Measurements from ENCODE around the gene RANBP3. TPM values are rescaled to one million over a fixed set of nuclear protein-coding genes. Genes with fewer than 3 reads are reported as not detected.
"Not testable (repeated sequence)": the region's sequence is repeated elsewhere in the genome, so short reads cannot be mapped to it uniquely, and the experiment has no call there.

RANBP3 gene
- total RNA-seq, 2 donors from 2014 or later: 81.4 to 112 TPM

DNA sequence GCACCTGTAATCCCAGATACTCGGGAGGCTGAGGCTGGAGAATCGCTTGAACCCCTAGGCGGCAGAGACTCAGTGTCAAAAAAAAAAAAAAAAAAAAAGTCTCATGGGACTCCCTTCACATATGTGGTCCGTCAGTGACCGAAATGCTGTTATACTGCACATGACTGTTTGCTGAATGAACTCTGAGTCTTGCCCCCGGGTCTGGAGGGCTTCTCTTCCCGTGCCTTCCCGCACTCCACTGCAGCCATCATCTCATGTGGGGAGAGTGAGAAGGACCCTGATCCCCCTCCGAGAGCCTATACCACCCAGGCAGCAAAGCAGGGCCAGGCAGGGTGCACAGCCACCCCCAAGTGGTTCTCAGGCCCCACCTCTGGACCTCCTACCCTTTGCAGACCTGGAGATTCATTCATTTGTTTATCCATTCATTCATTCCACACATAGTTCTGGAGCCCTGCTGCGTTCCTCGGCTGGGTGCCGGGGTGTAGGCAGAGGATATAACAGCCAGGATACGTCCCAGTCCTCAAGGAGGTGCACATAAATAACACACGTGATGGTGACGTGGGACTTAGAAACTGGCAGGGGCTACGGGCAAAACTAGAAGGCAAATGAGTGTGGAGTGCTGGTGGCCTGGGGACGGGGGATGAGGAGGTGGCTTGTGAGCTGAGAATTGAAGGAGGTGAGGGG, 88.5 kb downstream of the RANBP3 start:
- H3K27ac Mint-ChIP-seq: no peak overlapping the region
- no peaks in the 10 kb centered on the region for H3K9me3 Mint-ChIP-seq
- peaks cover 6% of the 10 kb centered on the region for H3K27me3 Mint-ChIP-seq
- ATAC-seq (replicated peaks): no peak
- no peaks in the 10 kb centered on the region for H3K4me1 Mint-ChIP-seq
- H3K36me3 Mint-ChIP-seq (ENCODE audit: low read depth): no peaks in the 10 kb centered on the region
- no peak overlapping the region for H3K4me3 Mint-ChIP-seq

DNA sequence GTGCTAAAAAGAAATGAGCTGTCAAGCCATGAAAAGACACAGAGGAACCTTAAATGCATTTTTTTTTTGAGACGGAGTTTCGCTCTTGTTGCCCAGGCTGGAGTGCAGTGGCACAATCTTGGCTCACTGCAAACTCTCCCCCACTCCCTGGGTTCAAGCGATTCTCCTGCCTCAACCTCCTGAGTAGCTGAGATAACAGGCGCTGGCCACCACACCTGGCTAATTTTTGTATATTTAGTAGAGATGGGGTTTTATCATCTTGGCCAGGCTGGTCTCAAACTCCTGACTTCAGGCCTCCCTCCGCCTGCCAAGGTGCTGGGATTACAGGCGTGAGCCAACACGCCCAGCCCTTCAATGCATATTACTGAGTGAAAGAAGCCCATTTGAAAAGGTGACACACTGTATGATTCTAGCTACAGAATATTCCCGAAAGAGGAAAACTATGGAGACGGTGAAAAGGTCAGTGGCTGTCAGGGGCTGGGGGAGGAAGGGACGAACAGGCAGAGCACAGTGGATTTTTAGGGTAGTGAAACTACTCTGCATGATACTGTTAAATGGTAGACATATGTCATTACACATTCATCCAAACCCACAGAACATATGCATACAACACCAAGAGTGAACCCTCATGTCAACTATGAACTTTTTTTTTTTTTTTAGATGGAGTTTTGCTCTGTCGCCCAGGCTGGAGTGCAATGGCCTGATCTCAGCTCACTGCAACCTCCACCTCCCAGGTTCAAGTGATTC, 93.7 kb downstream of the RANBP3 start:
- not testable (repeated sequence) for H3K4me3 Mint-ChIP-seq; H3K27me3 Mint-ChIP-seq; H3K9me3 Mint-ChIP-seq; H3K36me3 Mint-ChIP-seq (ENCODE audit: low read depth); H3K4me1 Mint-ChIP-seq; ATAC-seq (replicated peaks); H3K27ac Mint-ChIP-seq

DNA sequence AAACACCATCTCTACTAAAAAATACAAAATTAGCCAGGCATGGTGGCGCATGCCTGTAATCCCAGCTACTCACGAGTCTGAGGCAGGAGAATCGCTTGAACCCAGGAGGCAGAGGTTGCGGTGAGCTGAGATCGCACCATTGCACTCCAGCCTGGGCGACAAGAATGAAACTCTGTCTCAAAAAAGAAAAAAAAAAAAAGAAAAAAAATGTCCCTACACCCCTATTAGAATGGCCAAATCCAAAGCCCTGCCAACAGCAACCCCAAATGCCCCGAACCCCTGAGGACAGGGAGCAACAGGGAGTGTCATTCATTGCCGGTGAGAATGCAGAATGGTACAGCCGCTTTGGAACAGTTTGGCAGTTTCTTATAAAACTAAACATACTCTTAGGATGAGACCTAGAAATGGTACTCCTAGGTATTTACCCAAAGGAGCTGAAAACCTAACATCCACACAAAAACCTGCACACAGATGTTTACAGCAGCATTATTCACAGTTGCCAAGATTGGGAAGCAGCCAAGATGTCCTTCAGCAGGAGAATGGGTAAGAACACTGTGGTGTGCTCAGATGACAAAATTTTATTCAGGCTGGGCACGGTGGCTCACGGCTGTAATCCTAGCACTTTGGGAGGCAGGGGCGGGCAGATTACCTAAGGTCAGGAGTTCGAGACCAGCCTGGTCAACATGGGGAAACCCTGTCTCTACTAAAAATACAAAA, 94.6 kb downstream of the RANBP3 start:
- H3K36me3 Mint-ChIP-seq (ENCODE audit: low read depth): not testable (repeated sequence)

DNA sequence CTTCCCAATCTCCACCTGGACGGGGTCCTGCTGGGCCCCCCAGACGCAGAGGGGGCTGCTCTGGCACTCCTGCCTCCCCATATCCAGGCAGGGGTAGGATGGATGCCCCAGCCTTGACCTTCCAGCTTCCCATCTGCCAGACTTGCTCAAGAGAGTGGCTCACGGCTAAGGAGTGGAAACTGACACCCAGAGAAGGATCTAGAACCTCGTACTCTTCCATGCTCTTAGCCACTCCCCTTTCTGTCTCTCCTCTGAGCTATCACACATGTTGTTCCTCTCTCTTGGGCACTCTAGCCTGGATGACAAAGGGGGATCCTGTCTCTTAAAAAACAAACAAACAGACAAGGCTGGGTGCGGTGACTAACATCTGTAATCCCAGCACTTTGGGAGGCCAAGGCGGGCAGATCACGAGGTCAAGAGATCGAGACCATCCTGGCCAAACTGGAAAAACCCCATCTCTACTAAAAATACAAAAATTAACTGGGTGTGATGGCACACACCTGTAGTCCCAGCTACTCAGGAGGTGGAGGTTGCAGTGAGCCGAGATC, 95.4 kb downstream of the RANBP3 start:
- no peak for ATAC-seq (replicated peaks)
- Mint-ChIP-seq H3K4me3 (no peak overlapping the region), H3K9me3 (no peaks in the 10 kb centered on the region), H3K27me3 (peaks cover 4% of the 10 kb centered on the region), H3K36me3 (ENCODE audit: low read depth) (no peaks in the 10 kb centered on the region), H3K4me1 (no peaks in the 10 kb centered on the region), H3K27ac (no peak overlapping the region)

More for the DNA sequence above, 94.6 kb downstream of the RANBP3 start:
- not testable (repeated sequence) for ATAC-seq (replicated peaks); H3K4me1 Mint-ChIP-seq; H3K27me3 Mint-ChIP-seq; H3K4me3 Mint-ChIP-seq; H3K27ac Mint-ChIP-seq; H3K9me3 Mint-ChIP-seq

DNA sequence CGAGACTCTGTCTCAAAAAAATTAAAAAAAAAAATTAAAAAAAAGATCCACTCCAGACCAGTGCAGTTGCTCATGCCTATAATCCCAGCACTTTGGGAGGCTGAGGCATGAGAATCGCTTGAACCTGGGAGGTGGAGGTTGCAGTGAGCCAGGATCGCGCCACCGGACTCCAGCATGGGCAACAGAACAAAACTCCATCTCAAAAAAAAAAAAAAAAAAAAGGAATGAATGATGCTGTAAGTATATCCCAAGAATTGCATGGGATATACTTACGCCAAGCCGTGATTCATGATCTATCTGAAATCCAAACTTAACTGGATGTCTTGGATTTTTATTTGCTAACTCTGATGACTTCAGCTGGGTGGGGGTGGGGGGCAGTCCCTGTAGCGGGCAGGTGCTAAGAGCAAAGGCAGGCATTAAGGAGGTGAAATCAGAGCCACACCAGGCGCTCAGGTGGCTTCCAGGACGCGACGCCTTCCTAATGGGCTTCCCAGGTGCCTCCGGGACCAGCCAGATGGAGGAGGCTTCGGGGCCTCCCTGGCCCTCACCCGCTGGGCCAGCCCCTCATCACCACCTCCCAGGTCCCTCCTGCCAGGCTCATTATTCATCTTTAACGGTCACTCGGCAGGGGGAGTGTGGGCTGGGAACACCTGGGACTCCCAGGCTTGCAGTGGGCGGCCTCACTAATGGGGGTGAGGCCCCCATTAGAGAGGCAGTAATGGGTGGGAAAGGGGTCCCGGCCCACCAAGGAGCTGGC, 96.2 kb downstream of the RANBP3 start:
- ATAC-seq (replicated peaks): no peak
- no peaks in the 10 kb centered on the region for H3K9me3 Mint-ChIP-seq
- no peaks in the 10 kb centered on the region for H3K36me3 Mint-ChIP-seq (ENCODE audit: low read depth)
- H3K4me3 Mint-ChIP-seq: no peak overlapping the region
- H3K27ac Mint-ChIP-seq: no peak overlapping the region
- H3K27me3 Mint-ChIP-seq: peaks cover 7% of the 10 kb centered on the region
- H3K4me1 Mint-ChIP-seq: no peaks in the 10 kb centered on the region

DNA sequence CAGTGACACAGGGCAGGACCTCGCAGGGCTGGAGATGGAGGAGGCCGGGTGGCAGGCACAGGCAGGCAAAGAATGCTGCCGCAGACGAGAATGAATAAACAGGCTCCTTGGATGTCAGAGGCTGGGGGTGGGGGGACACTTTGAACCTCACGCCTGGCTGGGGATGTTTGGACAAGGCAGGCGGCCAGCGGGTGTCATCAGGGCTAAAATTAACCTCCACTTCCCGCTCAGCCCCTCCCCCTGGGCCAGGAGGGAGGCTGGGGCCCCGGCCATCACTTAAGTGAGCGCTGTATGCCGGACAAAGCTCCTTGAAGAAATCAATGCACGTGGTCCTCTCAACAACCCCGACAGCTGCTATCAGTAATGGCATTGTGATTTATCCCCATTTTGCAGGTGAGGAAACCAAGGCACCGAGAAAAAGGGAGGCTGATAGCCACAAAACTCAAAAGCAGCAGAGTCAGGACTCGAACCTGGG, 97.3 kb downstream of the RANBP3 start:
- no peak overlapping the region for H3K27ac Mint-ChIP-seq
- ATAC-seq (replicated peaks): no peak
- H3K9me3 Mint-ChIP-seq: no peaks in the 10 kb centered on the region
- no peaks in the 10 kb centered on the region for H3K36me3 Mint-ChIP-seq (ENCODE audit: low read depth)
- H3K27me3 Mint-ChIP-seq: peaks cover 7% of the 10 kb centered on the region
- H3K4me1 Mint-ChIP-seq: no peaks in the 10 kb centered on the region
- no peak overlapping the region for H3K4me3 Mint-ChIP-seq

DNA sequence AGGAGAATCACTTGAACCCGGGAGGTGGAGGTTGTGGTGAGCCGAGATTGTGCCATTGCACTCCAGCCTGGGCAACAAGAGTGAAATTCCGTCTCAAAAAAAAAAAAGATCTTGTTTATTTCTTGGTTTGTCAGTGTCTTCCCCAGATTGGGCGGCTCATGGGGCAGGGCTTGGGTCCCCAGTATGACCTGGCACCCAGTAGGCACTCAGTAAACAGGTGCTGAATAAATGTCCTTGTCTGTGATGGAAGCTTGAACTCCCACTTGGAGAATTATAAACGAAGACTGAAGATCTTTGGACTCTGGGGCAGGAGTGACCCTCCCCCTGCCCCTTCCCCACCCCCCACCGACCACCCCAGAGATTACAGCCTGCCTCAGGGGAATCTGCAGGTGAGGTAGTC, 97.7 kb downstream of the RANBP3 start:
- no peaks in the 10 kb centered on the region for H3K4me1 Mint-ChIP-seq

DNA sequence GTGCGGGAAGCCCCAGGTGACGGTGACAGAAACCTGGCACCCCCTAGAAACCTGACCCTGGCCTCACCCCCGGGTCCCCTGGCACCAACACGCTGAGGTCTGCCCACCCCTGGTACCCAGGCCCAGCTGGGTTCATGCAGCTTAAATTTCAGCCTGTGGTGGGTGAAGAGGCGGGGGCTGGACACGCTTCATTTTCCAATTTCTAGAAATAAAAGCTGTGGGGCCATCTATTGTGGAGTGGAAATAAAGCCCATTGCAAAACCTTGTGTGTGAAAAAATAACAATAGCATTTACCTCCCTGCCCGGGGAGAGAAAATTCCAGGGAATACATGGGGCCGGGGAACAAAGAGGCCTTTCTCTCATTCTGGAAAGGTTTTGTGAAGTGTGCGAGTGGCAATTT, 100.1 kb downstream of the RANBP3 start:
- no peak overlapping the region for H3K4me3 Mint-ChIP-seq
- H3K27me3 Mint-ChIP-seq: peaks cover 7% of the 10 kb centered on the region
- H3K4me1 Mint-ChIP-seq: no peaks in the 10 kb centered on the region
- H3K36me3 Mint-ChIP-seq (ENCODE audit: low read depth): no peaks in the 10 kb centered on the region
- no peak for ATAC-seq (replicated peaks)
- no peak overlapping the region for H3K27ac Mint-ChIP-seq
- H3K9me3 Mint-ChIP-seq: no peaks in the 10 kb centered on the region

More for the DNA sequence above, 97.7 kb downstream of the RANBP3 start:
- H3K4me3 Mint-ChIP-seq: no peak overlapping the region
- H3K27me3 Mint-ChIP-seq: peaks cover 7% of the 10 kb centered on the region
- H3K27ac Mint-ChIP-seq: no peak overlapping the region
- no peaks in the 10 kb centered on the region for H3K36me3 Mint-ChIP-seq (ENCODE audit: low read depth)
- H3K9me3 Mint-ChIP-seq: no peaks in the 10 kb centered on the region
- no peak for ATAC-seq (replicated peaks)

DNA sequence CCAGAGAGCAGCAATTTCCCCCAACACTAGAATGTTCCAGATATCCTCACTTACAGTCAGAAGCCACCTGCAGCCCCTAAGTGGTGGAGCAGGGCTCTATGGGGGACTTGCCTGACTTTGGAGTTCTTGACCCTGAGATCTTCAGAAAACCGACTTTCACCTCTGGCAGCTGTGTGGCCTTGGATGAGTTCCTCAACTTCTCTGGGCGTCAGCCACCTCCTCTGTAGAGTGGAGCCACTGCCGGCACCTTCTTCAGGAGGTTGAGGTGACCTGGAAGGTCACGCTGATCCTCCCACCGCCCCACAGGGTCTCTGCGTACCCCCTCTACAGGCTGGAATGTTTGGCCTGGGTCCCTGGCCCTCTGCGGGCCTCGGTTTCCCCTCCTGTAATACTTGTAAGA, 100.5 kb downstream of the RANBP3 start:
- Mint-ChIP-seq H3K36me3 (ENCODE audit: low read depth) (no peaks in the 10 kb centered on the region), H3K9me3 (no peaks in the 10 kb centered on the region), H3K4me3 (no peak overlapping the region), H3K4me1 (no peaks in the 10 kb centered on the region), H3K27ac (no peak overlapping the region), H3K27me3 (peaks cover 4% of the 10 kb centered on the region)
- ATAC-seq (replicated peaks): no peak

DNA sequence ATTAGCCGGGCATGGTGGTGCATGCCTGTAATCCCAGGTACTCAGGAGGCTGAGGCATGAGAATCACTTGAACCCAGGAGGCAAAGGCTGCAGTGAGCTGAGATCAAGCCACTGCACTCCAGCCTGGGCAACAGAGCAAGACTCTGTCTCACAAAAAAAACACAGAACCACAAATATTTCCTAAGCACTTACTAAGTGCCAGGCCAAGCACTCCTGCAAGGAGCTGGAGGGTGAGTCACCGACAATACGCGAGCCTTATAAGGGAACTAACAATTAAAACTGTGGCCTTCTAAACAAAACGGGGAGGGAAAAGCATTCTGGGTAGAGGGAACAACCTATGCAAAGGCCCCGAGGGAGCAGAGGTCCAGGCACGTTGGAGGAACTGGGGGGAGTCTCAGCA, 103.4 kb downstream of the RANBP3 start:
- H3K36me3 Mint-ChIP-seq (ENCODE audit: low read depth); H3K9me3 Mint-ChIP-seq; H3K4me1 Mint-ChIP-seq; H3K27ac Mint-ChIP-seq; H3K4me3 Mint-ChIP-seq; ATAC-seq (replicated peaks); H3K27me3 Mint-ChIP-seq: not testable (repeated sequence)

DNA sequence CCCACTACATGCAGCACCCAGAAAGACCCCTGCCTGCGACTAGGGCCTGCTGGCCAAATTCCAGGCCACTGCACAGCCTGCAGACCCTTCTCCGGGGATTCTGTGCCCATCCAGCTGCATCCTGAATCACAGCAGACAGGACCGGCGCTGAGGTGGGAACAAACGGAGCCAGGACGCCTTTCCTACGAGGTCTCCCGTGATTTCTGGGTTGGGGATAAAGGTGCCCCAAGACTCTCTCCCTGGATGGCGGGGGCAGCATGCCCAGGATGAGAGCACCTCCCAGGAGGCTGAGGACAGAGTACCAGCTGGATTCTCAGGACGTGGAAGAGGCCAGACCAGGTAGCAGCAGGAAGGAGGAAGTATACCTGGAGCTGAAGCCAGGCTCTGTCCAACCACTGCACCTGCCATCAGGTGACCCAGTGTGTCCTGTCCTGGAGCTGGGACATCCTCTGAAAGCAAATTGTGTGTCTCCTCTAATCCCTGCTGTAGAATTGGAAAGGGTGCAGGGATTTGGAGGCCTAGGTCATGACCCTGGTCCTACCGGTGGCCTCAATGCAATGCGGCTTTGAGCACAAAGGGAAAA, 104.2 kb downstream of the RANBP3 start:
- no peak for ATAC-seq (replicated peaks)
- H3K27me3 Mint-ChIP-seq: peaks cover 3% of the 10 kb centered on the region
- no peak overlapping the region for H3K4me3 Mint-ChIP-seq
- H3K9me3 Mint-ChIP-seq: no peaks in the 10 kb centered on the region
- no peak overlapping the region for H3K27ac Mint-ChIP-seq
- H3K36me3 Mint-ChIP-seq (ENCODE audit: low read depth): no peaks in the 10 kb centered on the region
- no peaks in the 10 kb centered on the region for H3K4me1 Mint-ChIP-seq

DNA sequence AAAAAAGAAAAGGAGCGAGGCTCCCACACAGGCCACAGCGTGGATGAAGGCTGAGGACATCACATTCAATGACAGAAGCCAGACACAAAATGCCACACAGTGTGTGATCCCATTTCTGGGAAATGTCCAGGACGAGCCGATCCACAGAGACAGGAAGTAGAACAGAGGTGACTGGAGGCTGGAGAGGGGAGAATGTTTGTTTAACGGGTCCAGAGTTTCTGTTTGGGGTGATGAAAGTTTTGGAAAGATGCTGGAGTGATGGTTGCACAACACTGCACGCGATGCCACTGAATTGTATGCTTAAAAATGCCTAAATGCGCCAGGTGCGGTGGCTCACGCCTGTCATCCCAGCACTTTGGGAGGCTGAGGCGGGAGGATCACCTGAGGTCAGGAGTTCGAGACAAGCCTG, 107.0 kb downstream of the RANBP3 start:
- Mint-ChIP-seq H3K9me3 (no peaks in the 10 kb centered on the region), H3K4me1 (no peaks in the 10 kb centered on the region), H3K4me3 (no peak overlapping the region), H3K27ac (no peak overlapping the region), H3K36me3 (ENCODE audit: low read depth) (no peaks in the 10 kb centered on the region), H3K27me3 (no peaks in the 10 kb centered on the region)
- ATAC-seq (replicated peaks): no peak

DNA sequence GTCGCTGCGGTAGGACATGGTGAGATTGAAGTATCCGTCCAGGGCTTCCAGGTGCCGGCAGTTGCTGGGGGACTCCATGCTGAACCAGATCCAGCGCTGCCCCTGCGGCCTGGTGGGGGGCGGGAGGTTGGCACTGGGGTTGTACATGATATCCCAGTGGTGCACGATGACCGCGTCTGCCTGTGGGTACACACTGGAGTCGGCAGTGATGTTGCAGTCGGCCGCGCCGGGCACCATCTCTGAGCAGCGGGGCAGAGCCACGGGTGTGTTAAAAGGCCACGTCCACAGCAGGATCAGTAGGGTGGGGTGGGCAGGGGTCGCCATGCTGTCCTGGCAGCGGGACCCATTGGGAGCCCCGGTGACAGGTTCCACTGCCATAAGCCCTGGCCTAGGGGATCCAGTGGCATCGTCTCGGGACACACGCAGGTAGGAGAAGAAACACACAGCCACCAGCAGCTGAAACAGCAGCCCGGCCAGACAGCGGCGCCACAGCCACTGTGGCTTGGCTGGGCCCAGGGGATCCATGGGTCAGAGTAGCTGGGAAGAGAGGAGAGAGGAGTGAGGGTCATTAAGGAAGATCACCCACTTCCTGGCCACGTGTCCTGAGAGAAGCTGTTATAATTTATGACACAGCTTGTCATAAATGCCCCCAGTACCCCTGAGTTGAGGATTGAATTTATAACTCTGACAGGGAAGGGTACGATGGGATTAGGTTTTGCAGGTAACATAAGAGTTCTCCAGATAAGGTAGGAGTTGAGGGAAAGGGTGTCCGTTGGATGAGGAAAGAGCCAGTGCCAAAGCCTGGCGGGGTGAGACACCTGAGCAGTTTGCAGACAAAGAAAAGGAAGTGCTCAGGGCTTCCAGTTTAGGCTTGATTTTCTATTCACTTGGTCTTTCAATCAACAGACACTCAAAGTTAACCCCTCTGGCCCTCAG, 110.5 kb downstream of the RANBP3 start:
- Mint-ChIP-seq H3K9me3 (no peaks in the 10 kb centered on the region), H3K36me3 (ENCODE audit: low read depth) (no peaks in the 10 kb centered on the region), H3K27me3 (no peaks in the 10 kb centered on the region), H3K27ac (no peak overlapping the region), H3K4me3 (no peak overlapping the region), H3K4me1 (no peaks in the 10 kb centered on the region)
- ATAC-seq (replicated peaks): no peak
